ENCODE measurements around the gene CDCA4. TPM values are rescaled to one million over a fixed set of nuclear protein-coding genes. Genes with fewer than 3 reads are reported as not detected.

Gene CDCA4
- total RNA-seq, 1 experiment from 2014 or later: 111 TPM

DNA sequence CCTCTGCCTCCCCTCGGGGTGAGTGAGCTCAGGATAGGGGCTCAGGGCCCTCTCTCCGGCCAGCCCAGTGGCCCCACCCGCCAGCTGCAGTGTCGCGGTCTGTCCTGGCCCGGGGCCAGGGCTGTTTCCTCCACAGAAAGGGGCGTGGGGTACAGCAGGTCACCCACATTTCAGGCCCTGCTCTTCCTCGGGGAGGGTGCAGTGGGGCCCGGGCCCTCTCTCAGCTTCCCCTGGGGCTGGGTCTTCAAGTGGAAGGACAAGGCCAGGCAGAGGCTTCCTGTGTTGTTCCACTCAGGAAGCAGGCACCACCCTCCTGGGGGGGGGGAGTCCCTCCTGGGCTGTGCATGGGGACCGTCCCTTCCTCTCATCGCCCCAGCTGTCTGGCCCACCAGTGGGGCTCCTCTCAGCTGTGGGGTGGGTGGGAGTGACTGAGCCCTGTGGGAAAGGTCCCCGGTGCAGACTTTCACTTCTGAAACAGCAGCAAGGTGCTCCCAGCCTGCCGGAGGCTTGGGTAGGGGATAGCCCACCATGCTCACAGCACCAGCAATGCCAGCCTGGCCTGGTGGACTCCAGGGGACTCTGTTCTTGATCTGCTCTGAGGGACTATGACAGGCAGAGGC is 40.7 kb upstream of the CDCA4 start:
- no peak for DNase-seq
- Histone ChIP-seq H3K4me3 (ENCODE audit: insufficient read depth, low read depth, low read length) (no peak overlapping the region), H3K36me3 (replicated peaks; ENCODE audit: control insufficient read depth, insufficient read depth, low read length) (no peaks in the 10 kb centered on the region), H3K27me3 (ENCODE audit: control insufficient read depth, insufficient read depth, low read length) (peaks cover 3% of the 10 kb centered on the region; the same call in 1 of the 2 replicates)

DNA sequence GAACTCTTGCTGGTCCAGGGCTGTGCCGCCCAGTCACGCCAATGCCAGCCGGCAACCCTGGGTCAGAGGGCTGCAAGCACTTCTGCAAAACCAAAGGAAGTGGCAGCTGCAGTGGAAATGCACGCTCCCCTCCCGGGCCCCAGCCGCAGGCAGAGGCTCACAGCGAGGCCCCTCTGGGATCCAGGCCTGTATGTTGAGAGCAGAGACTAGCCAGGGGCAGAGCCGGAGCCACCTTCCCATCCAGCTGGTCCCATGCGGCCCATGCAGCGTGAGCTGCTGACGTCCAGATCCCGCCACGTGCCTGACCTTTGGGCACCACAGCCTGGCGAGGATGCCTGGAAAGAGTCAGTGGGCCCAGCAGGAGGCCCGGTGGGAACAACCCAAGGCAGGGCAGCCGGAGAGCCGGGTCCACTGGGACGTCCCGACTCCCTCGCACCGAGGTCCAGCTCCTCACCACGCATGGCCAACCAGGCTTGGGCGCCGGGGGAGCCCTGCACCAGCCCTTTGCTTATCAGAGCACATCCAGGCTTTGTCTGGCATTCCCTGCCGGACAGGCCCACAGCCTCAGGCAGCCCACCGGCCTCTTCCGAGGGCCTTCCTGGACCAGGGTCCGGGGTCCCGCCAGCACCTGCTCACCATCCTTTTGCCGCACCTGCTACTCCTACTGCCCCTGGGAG is 40.0 kb upstream of the CDCA4 start:
- peak; percentile 73 for DNase-seq
- Histone ChIP-seq H3K4me3 (ENCODE audit: insufficient read depth, low read depth, low read length) (no peak overlapping the region), H3K27me3 (ENCODE audit: control insufficient read depth, insufficient read depth, low read length) (peaks cover 9% of the 10 kb centered on the region; the same call in 1 of the 2 replicates), H3K36me3 (replicated peaks; ENCODE audit: control insufficient read depth, insufficient read depth, low read length) (no peaks in the 10 kb centered on the region)

DNA sequence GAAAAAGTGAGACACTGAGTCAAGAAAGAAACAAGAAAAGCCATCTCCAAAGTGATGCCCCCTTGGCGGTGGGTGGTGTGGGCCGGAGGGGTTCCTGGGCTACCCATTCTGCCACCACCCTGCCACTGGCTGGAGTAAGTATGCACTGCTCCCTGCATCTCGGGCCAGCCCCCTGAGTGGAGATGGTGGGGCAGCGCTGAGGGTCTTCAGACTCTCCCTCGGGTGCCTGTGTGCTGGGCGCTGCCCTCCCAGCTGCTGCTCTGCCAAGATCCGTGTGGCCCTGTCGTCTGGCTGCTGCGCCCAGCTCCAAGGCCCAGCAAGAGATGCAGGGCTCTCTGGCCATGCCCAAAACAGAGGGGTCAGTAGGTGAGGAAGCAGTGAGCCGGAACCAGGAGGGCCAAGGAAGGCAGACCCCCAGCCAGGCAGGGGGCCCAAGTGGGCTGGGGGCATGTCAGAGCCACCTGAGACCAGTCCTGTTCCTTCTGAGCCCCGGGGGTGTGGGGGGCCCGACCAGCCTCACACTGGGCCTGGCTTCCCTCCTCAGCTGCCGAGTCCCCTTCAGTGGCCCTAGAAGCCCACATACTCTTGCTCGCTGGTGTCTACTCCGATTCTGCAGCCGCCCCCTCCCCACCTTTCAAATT is 39.2 kb upstream of the CDCA4 start:
- H3K27me3 ChIP-seq (ENCODE audit: control insufficient read depth, insufficient read depth, low read length): peaks cover 17% of the 10 kb centered on the region; the same call in 1 of the 2 replicates
- H3K4me3 ChIP-seq (ENCODE audit: insufficient read depth, low read depth, low read length): no peak overlapping the region
- DNase-seq: peak; percentile 58
- no peaks in the 10 kb centered on the region for H3K36me3 ChIP-seq (replicated peaks; ENCODE audit: control insufficient read depth, insufficient read depth, low read length)

- peak; percentile 90 for DNase-seq
- peaks cover 17% of the 10 kb centered on the region; the same call in 1 of the 2 replicates for H3K27me3 ChIP-seq (ENCODE audit: control insufficient read depth, insufficient read depth, low read length)
These were observed 38.4 kb upstream of the CDCA4 start for GRCh38 chr14:105059035-105059924.

DNA sequence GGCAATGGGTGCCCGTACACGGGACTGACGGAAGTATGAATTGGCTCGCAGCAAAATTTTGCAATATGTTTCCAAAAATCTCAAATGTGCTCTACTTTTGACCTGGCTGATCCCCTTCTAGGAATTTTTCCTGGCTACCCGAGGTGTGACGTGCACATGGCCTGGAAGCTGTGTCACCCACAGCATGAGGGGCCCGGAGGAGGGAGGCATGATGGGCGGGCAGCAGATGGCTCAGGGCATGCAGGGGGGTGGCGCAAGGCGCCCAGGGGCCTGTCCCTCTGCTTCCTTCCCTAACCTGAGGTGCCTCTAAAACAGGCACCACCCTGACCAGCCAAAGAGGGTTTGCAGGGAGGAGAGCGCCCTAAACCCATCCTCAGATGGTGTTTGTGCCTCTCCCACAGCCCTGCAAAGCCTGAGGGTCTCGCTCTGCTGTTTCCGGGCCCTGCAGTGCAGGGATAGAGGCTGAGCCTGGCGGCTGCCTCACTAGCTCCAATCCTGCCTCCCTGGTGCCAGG is 37.7 kb upstream of the CDCA4 start:
- no peaks in the 10 kb centered on the region for H3K36me3 ChIP-seq (replicated peaks; ENCODE audit: control insufficient read depth, insufficient read depth, low read length)
- H3K27me3 ChIP-seq (ENCODE audit: control insufficient read depth, insufficient read depth, low read length): peaks cover 17% of the 10 kb centered on the region; the same call in 1 of the 2 replicates
- no peak for DNase-seq
- H3K4me3 ChIP-seq (ENCODE audit: insufficient read depth, low read depth, low read length): no peak overlapping the region

More at GRCh38 chr14:105059035-105059924, 38.4 kb upstream of the CDCA4 start:
- no peak overlapping the region for H3K4me3 ChIP-seq (ENCODE audit: insufficient read depth, low read depth, low read length)
- no peaks in the 10 kb centered on the region for H3K36me3 ChIP-seq (replicated peaks; ENCODE audit: control insufficient read depth, insufficient read depth, low read length)

GRCh38 chr14:105056303-105056831 is 35.5 kb upstream of the CDCA4 start:
- H3K27me3 ChIP-seq (ENCODE audit: control insufficient read depth, insufficient read depth, low read length): peaks cover 17% of the 10 kb centered on the region; the same call in 1 of the 2 replicates
- H3K4me3 ChIP-seq (ENCODE audit: insufficient read depth, low read depth, low read length): peak overlapping the region; percentile 9; the same call in 1 of the 2 replicates
- no peaks in the 10 kb centered on the region for H3K36me3 ChIP-seq (replicated peaks; ENCODE audit: control insufficient read depth, insufficient read depth, low read length)
- DNase-seq: peak; percentile 88

- Histone ChIP-seq H3K36me3 (replicated peaks; ENCODE audit: control insufficient read depth, insufficient read depth, low read length) (no peaks in the 10 kb centered on the region), H3K27me3 (ENCODE audit: control insufficient read depth, insufficient read depth, low read length) (peaks cover 17% of the 10 kb centered on the region; the same call in 1 of the 2 replicates), H3K4me3 (ENCODE audit: insufficient read depth, low read depth, low read length) (peak overlapping the region; percentile 9; the same call in 1 of the 2 replicates)
- peak; percentile 79 for DNase-seq
These were observed 34.9 kb upstream of the CDCA4 start for GRCh38 chr14:105055736-105056302.

DNA sequence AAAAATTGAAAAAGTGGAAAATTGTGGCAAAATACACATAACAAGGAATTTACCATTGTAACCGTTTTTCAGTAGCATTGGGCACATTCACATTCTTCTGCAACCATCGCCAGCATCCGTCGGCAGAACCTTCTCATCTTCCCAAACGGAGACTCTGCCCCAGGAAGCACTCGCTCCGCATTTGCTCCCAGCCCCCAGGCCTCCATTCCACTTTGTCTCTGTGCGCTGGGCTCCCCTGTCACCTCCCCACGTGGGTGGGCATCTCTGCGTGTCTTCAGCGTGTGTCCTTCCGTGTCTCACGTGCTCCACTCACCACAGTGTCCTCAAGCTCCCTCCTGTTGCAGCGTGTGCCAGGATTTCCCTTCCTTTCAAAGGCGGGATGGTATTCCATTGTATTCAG is 34.5 kb upstream of the CDCA4 start:
- no peak overlapping the region for H3K4me3 ChIP-seq (ENCODE audit: insufficient read depth, low read depth, low read length)
- no peaks in the 10 kb centered on the region for H3K36me3 ChIP-seq (replicated peaks; ENCODE audit: control insufficient read depth, insufficient read depth, low read length)
- DNase-seq: peak; percentile 70
- peaks cover 17% of the 10 kb centered on the region; the same call in 1 of the 2 replicates for H3K27me3 ChIP-seq (ENCODE audit: control insufficient read depth, insufficient read depth, low read length)

- Histone ChIP-seq H3K4me3 (ENCODE audit: insufficient read depth, low read depth, low read length) (no peak overlapping the region), H3K36me3 (replicated peaks; ENCODE audit: control insufficient read depth, insufficient read depth, low read length) (no peaks in the 10 kb centered on the region), H3K27me3 (ENCODE audit: control insufficient read depth, insufficient read depth, low read length) (peaks cover 17% of the 10 kb centered on the region; the same call in 1 of the 2 replicates)
- peak; percentile 32 for DNase-seq
These were observed 33.1 kb upstream of the CDCA4 start for GRCh38 chr14:105053996-105054395.

DNA sequence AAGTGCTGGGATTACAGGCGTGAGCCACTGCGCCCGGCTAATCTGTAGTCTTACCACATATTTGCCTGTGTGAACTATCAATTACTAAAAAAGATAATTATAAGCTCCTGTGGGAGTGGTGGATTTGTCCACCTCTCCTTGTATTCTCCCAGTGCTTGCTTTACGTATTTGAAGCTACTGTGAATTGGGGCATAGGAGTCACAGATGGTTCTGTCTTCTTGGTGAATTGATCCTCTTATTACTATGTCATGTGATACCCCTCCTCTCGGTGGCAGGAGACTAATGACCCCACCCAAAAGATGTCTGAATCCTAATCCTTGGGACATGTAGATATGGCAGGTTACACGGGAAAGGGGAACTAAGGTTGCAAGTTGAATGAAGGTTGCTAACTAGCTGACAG is 32.5 kb upstream of the CDCA4 start:
- Histone ChIP-seq H3K36me3 (replicated peaks; ENCODE audit: control insufficient read depth, insufficient read depth, low read length) (no peaks in the 10 kb centered on the region), H3K27me3 (ENCODE audit: control insufficient read depth, insufficient read depth, low read length) (peaks cover 17% of the 10 kb centered on the region; the same call in 1 of the 2 replicates), H3K4me3 (ENCODE audit: insufficient read depth, low read depth, low read length) (no peak overlapping the region)
- DNase-seq: peak; percentile 21

GRCh38 chr14:105052110-105052458 is 31.2 kb upstream of the CDCA4 start:
- Histone ChIP-seq H3K36me3 (replicated peaks; ENCODE audit: control insufficient read depth, insufficient read depth, low read length) (no peaks in the 10 kb centered on the region), H3K4me3 (ENCODE audit: insufficient read depth, low read depth, low read length) (no peak overlapping the region), H3K27me3 (ENCODE audit: control insufficient read depth, insufficient read depth, low read length) (peaks cover 17% of the 10 kb centered on the region; the same call in 1 of the 2 replicates)
- no peak for DNase-seq

DNA sequence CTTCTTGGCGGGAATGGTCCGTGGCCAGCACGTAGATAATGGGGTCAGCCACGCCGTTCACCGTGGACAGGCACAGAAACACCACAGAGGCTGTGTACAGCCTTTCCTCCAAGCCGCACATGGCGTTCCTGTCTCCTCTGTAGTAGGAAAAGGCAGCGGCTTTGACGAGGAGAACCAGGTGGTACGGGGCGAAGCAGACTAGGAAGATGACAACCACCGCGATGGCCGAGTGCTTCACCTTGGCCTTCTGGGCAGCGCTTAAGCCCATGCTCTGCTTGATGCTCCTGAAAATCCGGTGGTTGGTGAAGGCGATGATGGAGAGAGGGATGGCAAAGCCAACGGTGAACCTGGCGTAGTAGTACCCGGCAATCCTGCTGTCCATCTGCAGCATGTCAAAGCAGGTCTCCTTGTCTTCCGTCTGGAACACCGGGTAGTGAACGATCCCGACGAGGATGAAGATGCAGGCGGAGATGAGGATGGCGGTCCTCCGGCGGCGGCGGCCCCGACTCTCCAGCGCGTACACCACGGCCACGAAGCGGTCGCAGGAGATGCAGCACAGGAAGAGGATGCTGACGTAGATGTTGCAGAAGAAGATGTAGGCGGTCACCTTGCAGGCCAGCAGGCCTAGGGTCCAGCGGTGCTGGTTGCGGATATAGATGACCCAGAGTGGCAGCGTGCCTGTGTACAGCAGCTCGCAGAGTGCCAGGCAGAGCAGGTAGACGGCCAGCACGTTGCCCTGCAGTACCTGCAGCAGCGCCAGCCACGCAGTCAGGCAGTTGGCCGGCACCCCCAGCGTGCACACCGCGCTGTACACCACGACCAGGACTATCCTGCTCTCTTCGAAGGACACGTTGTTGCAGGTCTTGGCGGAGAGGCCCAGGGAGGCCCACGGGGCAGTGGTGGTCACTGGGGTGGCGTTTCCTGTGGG is 30.6 kb upstream of the CDCA4 start:
- Histone ChIP-seq H3K4me3 (ENCODE audit: insufficient read depth, low read depth, low read length) (no peak overlapping the region), H3K27me3 (ENCODE audit: control insufficient read depth, insufficient read depth, low read length) (peaks cover 13% of the 10 kb centered on the region; the same call in 1 of the 2 replicates)
- peak; percentile 47 for DNase-seq

DNA sequence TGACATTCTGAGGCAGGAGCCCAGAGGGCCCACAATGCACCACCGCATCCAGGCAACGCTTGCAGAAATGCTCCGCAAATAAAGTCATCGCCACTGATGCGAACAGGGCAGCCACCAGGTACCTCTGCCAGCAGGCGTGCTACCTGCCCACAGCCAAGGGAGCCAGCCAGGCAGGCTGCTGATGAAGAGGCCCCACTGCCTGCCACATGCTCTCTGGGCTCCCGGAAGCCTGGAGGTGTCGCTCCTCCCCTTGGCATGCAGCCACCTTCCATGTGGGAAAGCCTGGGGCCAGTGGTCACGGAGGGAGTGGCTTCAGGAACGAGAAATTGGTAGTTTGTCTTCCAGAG is 29.6 kb upstream of the CDCA4 start:
- peaks cover 4% of the 10 kb centered on the region; the same call in 1 of the 2 replicates for H3K27me3 ChIP-seq (ENCODE audit: control insufficient read depth, insufficient read depth, low read length)
- H3K4me3 ChIP-seq (ENCODE audit: insufficient read depth, low read depth, low read length): no peak overlapping the region
- peak; percentile 45 for DNase-seq
- H3K36me3 ChIP-seq (replicated peaks; ENCODE audit: control insufficient read depth, insufficient read depth, low read length): no peaks in the 10 kb centered on the region

More for the DNA sequence above, 30.6 kb upstream of the CDCA4 start:
- no peaks in the 10 kb centered on the region for H3K36me3 ChIP-seq (replicated peaks; ENCODE audit: control insufficient read depth, insufficient read depth, low read length)
